IMR-90 (cell line): ENCODE measurements around the gene CTNNA1. TPM values are rescaled to one million over a fixed set of nuclear protein-coding genes. Genes with fewer than 3 reads are reported as not detected.

Source experiments
- ATAC-seq: fragments of 200-7000 bp; cut with Tn5 transposase; 2 replicates; pipeline ENCODE4 v1.9.1; 2020; ENCODE audit warnings: low read depth, mild to moderate bottlenecking, moderate library complexity
- BruUV-seq: library from RNA; stranded (reverse); fragments of 400-500 nt; replicated peaks from 2 replicates; lab custom pipeline; 2021; lab: Mats Ljungman, UMichigan
- CTCF ChIA-PET: fragments of 300-600 bp; formaldehyde crosslinking; extraction: SDS; loops from one replicate; lab custom pipeline; 2021; ENCODE audit warnings: antibody characterized with exemption; lab: Yijun Ruan, JAX
- POLR2A ChIA-PET: fragments of 300-600 bp; sonication (Branson Sonifier 250); formaldehyde crosslinking; loops from one replicate; lab custom pipeline; 2022; ENCODE audit warnings: antibody characterized with exemption; ENCODE audit not compliant: unreplicated experiment; lab: Charles Lee
- DNase-seq: peaks from one replicate; pipeline ENCODE4 v3.0.0; 2013
- H2AFZ ChIP-seq: replicated peaks from 2 replicates; pipeline ENCODE3; 2013; ENCODE audit warnings: low read length, mild to moderate bottlenecking; ENCODE audit not compliant: poor library complexity
- H2AK5ac ChIP-seq: 2 replicates; pipeline ENCODE4 v1.6.1; 2013; ENCODE audit warnings: low read depth, low read length, inconsistent platforms
- H2AK9ac ChIP-seq: replicated peaks from 2 replicates; pipeline ENCODE3; 2013; ENCODE audit warnings: mild to moderate bottlenecking, low read depth, low read length, moderate library complexity; ENCODE audit not compliant: poor library complexity
- H2BK120ac ChIP-seq: 2 replicates; pipeline ENCODE4 v1.6.1; 2013; ENCODE audit warnings: low read depth, low read length, inconsistent platforms
- H2BK15ac ChIP-seq: 3 replicates; pipeline ENCODE4 v1.6.1; 2013; ENCODE audit warnings: low read depth, low read length, inconsistent platforms
- H2BK20ac ChIP-seq: 2 replicates; pipeline ENCODE4 v1.6.1; 2013; ENCODE audit warnings: low read depth, mild to moderate bottlenecking, inconsistent platforms, low read length, moderate library complexity
- H2BK5ac ChIP-seq: 2 replicates; pipeline ENCODE4 v1.6.1; 2013; ENCODE audit warnings: mild to moderate bottlenecking, low read depth, low read length, inconsistent platforms; ENCODE audit not compliant: poor library complexity, severe bottlenecking
- H3K14ac ChIP-seq: replicated peaks from 2 replicates; pipeline ENCODE4 v1.6.1; 2013; ENCODE audit warnings: low read depth, low read length, inconsistent platforms
- H3K18ac ChIP-seq: 2 replicates; pipeline ENCODE4 v1.6.1; 2013; ENCODE audit warnings: low read depth, low read length, control low read depth
- H3K23ac ChIP-seq: 2 replicates; pipeline ENCODE4 v1.6.1; 2013; ENCODE audit warnings: low read depth, low read length, inconsistent platforms
- H3K27ac ChIP-seq: 2 replicates; pipeline ENCODE4 v1.5.1; 2013; ENCODE audit warnings: mild to moderate bottlenecking, control low read depth, low read length; ENCODE audit not compliant: insufficient read depth
- H3K27me3 ChIP-seq: 2 replicates; pipeline ENCODE4 v1.6.1; 2013; ENCODE audit warnings: low read length; ENCODE audit not compliant: control insufficient read depth, insufficient read depth
- H3K36me3 ChIP-seq: 2 replicates; pipeline ENCODE4 v1.6.1; 2013; ENCODE audit warnings: low read length, mixed read lengths; ENCODE audit not compliant: control insufficient read depth, insufficient read depth
- H3K4ac ChIP-seq: 2 replicates; pipeline ENCODE4 v1.6.1; 2013; ENCODE audit warnings: low read depth, low read length, inconsistent platforms
- H3K4me1 ChIP-seq: 2 replicates; pipeline ENCODE4 v1.6.1; 2013; ENCODE audit warnings: low read length, mixed read lengths; ENCODE audit not compliant: control insufficient read depth, insufficient read depth
- H3K4me2 ChIP-seq: 2 replicates; pipeline ENCODE4 v1.6.1; 2013; ENCODE audit warnings: low read depth, mild to moderate bottlenecking, control low read depth, low read length, moderate library complexity
- H3K4me3 ChIP-seq: 2 replicates; pipeline ENCODE4 v1.5.1; 2013; ENCODE audit warnings: low read depth, mild to moderate bottlenecking, control low read depth, low read length, moderate library complexity; ENCODE audit not compliant: insufficient read depth
- H3K56ac ChIP-seq: 2 replicates; pipeline ENCODE4 v1.6.1; 2013; ENCODE audit warnings: low read length, inconsistent platforms; ENCODE audit not compliant: insufficient read depth; ENCODE audit errors: extremely low read depth
- H3K79me1 ChIP-seq, 2 experiments: 2 replicates each; pipeline ENCODE4 v1.6.1; 2013; ENCODE audit warnings: low read length in 2 of 2, inconsistent platforms in 1 of 2, low read depth in 1 of 2
- H3K9ac ChIP-seq: 2 replicates; pipeline ENCODE4 v1.6.1; 2013; ENCODE audit warnings: low read depth, low read length, control low read depth
- H3K9me1 ChIP-seq: 2 replicates; pipeline ENCODE4 v1.6.1; 2013; ENCODE audit warnings: low read length, inconsistent platforms; ENCODE audit not compliant: insufficient read depth
- H3K9me3 ChIP-seq: 2 replicates; pipeline ENCODE4 v1.6.1; 2013; ENCODE audit warnings: low read length; ENCODE audit not compliant: control insufficient read depth, insufficient read depth
- H4K20me1 ChIP-seq: 2 replicates; pipeline ENCODE4 v1.6.1; 2013; ENCODE audit warnings: low read length, inconsistent platforms; ENCODE audit not compliant: insufficient read depth
- H4K5ac ChIP-seq: 2 replicates; pipeline ENCODE4 v1.6.1; 2013; ENCODE audit warnings: mild to moderate bottlenecking, low read depth, low read length, control low read depth
- H4K8ac ChIP-seq, 2 experiments: 2 replicates each; pipeline ENCODE4 v1.6.1; 2013; ENCODE audit warnings: low read depth in 2 of 2, low read length in 2 of 2, control low read depth in 1 of 2, inconsistent platforms in 1 of 2
- H4K91ac ChIP-seq: 2 replicates; pipeline ENCODE4 v1.6.1; 2013; ENCODE audit warnings: low read depth, low read length, inconsistent platforms; ENCODE audit not compliant: insufficient read depth
- BHLHE40 ChIP-seq: fragments of 150-350 bp; IDR thresholded peaks from 2 replicates; pipeline ENCODE4 v1.6.1; 2016; ENCODE audit warnings: mild to moderate bottlenecking, low read depth, low read length
- CHD1 ChIP-seq: IDR thresholded peaks from 2 replicates; pipeline ENCODE4 v1.6.1; 2012; ENCODE audit warnings: low read depth, low read length, improper control_type of control experiment
- FOS ChIP-seq: fragments of 150-350 bp; IDR thresholded peaks from 2 replicates; pipeline ENCODE4 v1.6.1; 2016; ENCODE audit warnings: low read depth, low read length
- MAZ ChIP-seq: IDR thresholded peaks from 2 replicates; pipeline ENCODE4 v1.6.1; 2012; ENCODE audit warnings: low read depth, mild to moderate bottlenecking, low read length, improper control_type of control experiment, moderate library complexity, borderline replicate concordance
- MXI1 ChIP-seq: IDR thresholded peaks from 2 replicates; pipeline ENCODE4 v1.6.1; 2012; ENCODE audit warnings: low read depth, mild to moderate bottlenecking, low read length, moderate library complexity, borderline replicate concordance
- RAD21 ChIP-seq: IDR thresholded peaks from 2 replicates; pipeline ENCODE4 v1.6.1; 2012; ENCODE audit warnings: low read length, improper control_type of control experiment
- RCOR1 ChIP-seq: IDR thresholded peaks from 2 replicates; pipeline ENCODE4 v1.6.1; 2012; ENCODE audit warnings: mild to moderate bottlenecking, low read length, improper control_type of control experiment; ENCODE audit not compliant: insufficient replicate concordance
- SMC3 ChIP-seq: fragments of 150-350 bp; IDR thresholded peaks from 2 replicates; pipeline ENCODE4 v1.6.1; 2016; ENCODE audit warnings: low read depth, mild to moderate bottlenecking, antibody characterized with exemption, low read length, moderate library complexity
- USF2 ChIP-seq: fragments of 150-350 bp; IDR thresholded peaks from 2 replicates; pipeline ENCODE4 v1.6.1; 2017; ENCODE audit warnings: mild to moderate bottlenecking, antibody characterized with exemption, low read length, low read depth
- WGBS, 2 experiments: methylation state at CpG; one replicate each; pipeline versions ENCODE4 v1.1.5 to v1.1.7; 2013; ENCODE audit warnings: missing lambda C conversion rate in 2 of 2; ENCODE audit not compliant: insufficient read length in 1 of 2; ENCODE audit errors: extremely low coverage in 2 of 2; 5-methylcytosine and 5-hydroxymethylcytosine counted together
- dilution Hi-C: fragments of 300-500 bp; cut with HindIII; formaldehyde crosslinking; loops from one replicate; pipeline ENCODE4 v1.14.3; 2018; ENCODE audit warnings: low sequenced_read_pairs; ENCODE audit not compliant: unreplicated experiment
- in situ Hi-C: fragments of 300-500 bp; cut with MboI; formaldehyde crosslinking; loops from 3 replicates; pipeline ENCODE4 v1.14.3; 2019; ENCODE audit warnings: low sequenced_read_pairs, inconsistent platforms, mixed read lengths
- intact Hi-C: fragments of 100-400 bp; cut with micrococcal nuclease; formaldehyde crosslinking; loops from 2 replicates; pipeline ENCODE4 v1.10.0; 2022
- polyA plus RNA-seq, 3 experiments: library from polyadenylated mRNA; depleted of rRNA; stranded (reverse); fragments of >200 nt; gene quantifications; 2 replicates each; pipeline ENCODE4 v1.2.3, GENCODE V29; 2012; ENCODE audit warnings: low replicate concordance in 1 of 3
- total RNA-seq: library from RNA; depleted of rRNA; stranded (reverse); fragments of >200 nt; gene quantifications from 2 replicates; pipeline ENCODE4 v1.2.3, GENCODE V29; 2012

CTNNA1 gene
- total and polyA plus RNA-seq, 2 of the 4 experiments (the other 2 are of a cell fraction), result 220 to 471 TPM

- H2BK20ac ChIP-seq, result no peak overlapping the region
- H2AFZ ChIP-seq, result no peak overlapping the region
- no peak overlapping the region for H2BK15ac ChIP-seq
- WGBS, 2 experiments, result 89% methylated on average over 10 of the region's 16 CpGs; no CpG with 5 or more reads in 1 of the 2 experiments
- no peak overlapping the region for H3K4me2 ChIP-seq
- H2AK5ac ChIP-seq, result no peak overlapping the region
- POLR2A ChIA-PET, result no interaction called here
- no peak overlapping the region for H3K9ac ChIP-seq
- peaks cover 64% of the 10 kb centered on the region for H3K36me3 ChIP-seq
- no peaks in the 10 kb centered on the region; the same call in 1 of the 2 replicates for H3K4me1 ChIP-seq
- TF ChIP-seq MXI1 (no peak), CHD1 (no peak), RAD21 (no peak), USF2 (no peak), MAZ (no peak), SMC3 (no peak), RCOR1 (no peak), FOS (no peak), BHLHE40 (no peak)
- BruUV-seq, result no TSS peak
- H4K91ac ChIP-seq, result no peak overlapping the region
- DNase-seq (no peak), ATAC-seq (no peak)
- no peak overlapping the region for H4K5ac ChIP-seq
- H2BK120ac ChIP-seq, result no peak overlapping the region
- H3K4me3 ChIP-seq, result no peak overlapping the region
- H3K18ac ChIP-seq, result no peak overlapping the region
- H2AK9ac ChIP-seq, result no peak overlapping the region
- no peak overlapping the region for H2BK5ac ChIP-seq
- dilution Hi-C loops, result no loop called here
- no peak overlapping the region for H3K56ac ChIP-seq
- intact Hi-C loops, result no loop called here
- H3K27me3 ChIP-seq, result no peaks in the 10 kb centered on the region
- H4K8ac ChIP-seq, result no peak overlapping the region
- H3K9me1 ChIP-seq, result peaks cover 15% of the 10 kb centered on the region
- H3K9me3 ChIP-seq, result no peaks in the 10 kb centered on the region
- in situ Hi-C loops, result no loop called here
- no peak overlapping the region for H3K23ac ChIP-seq
- CTCF ChIA-PET, result interaction anchor here (0.7 kb wide), 1 partner anchor 370 kb away, joined by 3 read pairs; no protein-coding TSS in a partner anchor
- H4K20me1 ChIP-seq, result peaks cover 10% of the 10 kb centered on the region
- no peak overlapping the region for H3K4ac ChIP-seq
- no peak overlapping the region for H3K27ac ChIP-seq
- no peak overlapping the region for H3K14ac ChIP-seq
- peaks cover 19 to 61% of the 10 kb centered on the region in 2 experiments for H3K79me1 ChIP-seq
These were observed 173.6 kb downstream of the CTNNA1 start for GRCh38 chr5:138926688-138927448.
